GM10248 (cell line): ENCODE data around the gene MYH14.
"Not testable (repeated sequence)": the region's sequence is repeated elsewhere in the genome, so short reads cannot be mapped to it uniquely, and the experiment has no call there.

ENCODE experiments used
- CTCF ChIA-PET: fragments of 300-600 bp; sonication (Branson Sonifier 250); formaldehyde crosslinking; extraction: SDS; loops from one replicate; lab custom pipeline; 2021; ENCODE audit warnings: antibody characterized with exemption; lab: Yijun Ruan, JAX
- POLR2A ChIA-PET: fragments of 350-650 bp; sonication (Branson Sonifier 250); formaldehyde crosslinking; extraction: SDS; loops from one replicate; lab custom pipeline; 2020; ENCODE audit warnings: antibody characterized with exemption; lab: Yijun Ruan, JAX
- DNase-seq: peaks from one replicate; pipeline ENCODE4 v3.0.0; 2012; ENCODE audit errors: extremely low spot score
- TF ChIP-seq, protein P1 (sequence below): IDR thresholded peaks from 2 replicates; pipeline ENCODE4 v1.5.1; 2012; ENCODE audit warnings: mild to moderate bottlenecking, low read depth; ENCODE audit errors: extremely low read depth, missing control alignments, control extremely low read depth

MYH14 gene

DNA sequence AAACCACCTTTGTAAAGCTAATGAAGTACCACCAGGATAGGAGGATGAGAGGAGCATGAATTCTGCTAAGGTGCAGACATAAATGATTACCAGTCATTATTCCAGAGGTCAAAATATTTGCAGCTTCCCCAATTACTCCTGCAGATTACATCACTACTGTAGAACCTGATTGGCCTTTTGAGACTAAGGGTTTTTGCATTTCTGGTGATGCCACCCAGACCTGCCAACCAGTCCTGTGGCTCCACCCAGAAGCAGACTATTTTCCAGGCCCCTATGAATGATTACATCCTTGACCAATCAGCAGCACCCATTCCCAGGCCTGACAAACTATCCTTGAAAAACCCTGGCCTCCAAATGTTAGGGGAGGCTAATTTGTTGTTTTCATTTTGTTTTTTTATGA is 136.9 kb downstream of the MYH14 start:
- ChIA-PET POLR2A (interaction anchor here (1.1 to 1.7 kb wide), 2 partner anchors 11 to 24 kb away, joined by 3 to 6 read pairs; partner anchors contain the start of gene KCNC3), CTCF (interaction anchor here (1.4 to 3.8 kb wide), 6 partner anchors 7 to 120 kb away, joined by 3 to 25 read pairs (median 6); partner anchors contain the start of gene KCNC3)
- TF ChIP-seq, protein P1, sequence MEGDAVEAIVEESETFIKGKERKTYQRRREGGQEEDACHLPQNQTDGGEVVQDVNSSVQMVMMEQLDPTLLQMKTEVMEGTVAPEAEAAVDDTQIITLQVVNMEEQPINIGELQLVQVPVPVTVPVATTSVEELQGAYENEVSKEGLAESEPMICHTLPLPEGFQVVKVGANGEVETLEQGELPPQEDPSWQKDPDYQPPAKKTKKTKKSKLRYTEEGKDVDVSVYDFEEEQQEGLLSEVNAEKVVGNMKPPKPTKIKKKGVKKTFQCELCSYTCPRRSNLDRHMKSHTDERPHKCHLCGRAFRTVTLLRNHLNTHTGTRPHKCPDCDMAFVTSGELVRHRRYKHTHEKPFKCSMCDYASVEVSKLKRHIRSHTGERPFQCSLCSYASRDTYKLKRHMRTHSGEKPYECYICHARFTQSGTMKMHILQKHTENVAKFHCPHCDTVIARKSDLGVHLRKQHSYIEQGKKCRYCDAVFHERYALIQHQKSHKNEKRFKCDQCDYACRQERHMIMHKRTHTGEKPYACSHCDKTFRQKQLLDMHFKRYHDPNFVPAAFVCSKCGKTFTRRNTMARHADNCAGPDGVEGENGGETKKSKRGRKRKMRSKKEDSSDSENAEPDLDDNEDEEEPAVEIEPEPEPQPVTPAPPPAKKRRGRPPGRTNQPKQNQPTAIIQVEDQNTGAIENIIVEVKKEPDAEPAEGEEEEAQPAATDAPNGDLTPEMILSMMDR, result no peak
- DNase-seq, result no peak

DNA sequence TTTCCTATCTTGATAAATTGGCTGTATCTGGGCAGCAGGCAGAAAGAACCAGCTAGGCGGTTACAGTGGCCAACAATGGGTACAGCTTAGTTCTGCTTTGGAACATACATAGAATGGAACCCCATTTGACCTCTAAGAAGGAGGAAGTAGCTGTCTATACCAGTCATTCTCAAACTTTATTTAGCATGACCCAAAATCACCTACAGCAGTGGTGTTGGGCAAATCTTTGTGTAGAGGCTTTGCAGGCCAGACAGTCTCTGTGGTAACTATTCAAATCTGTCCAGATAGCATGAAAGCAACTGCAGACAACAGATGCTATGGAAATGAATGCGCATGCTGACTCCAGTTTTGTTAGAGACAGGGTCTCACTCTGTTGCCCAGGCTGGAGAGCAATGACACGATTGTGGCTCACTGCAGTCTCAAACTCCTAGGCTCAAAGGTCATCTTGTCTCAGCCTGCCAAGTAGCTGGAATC is 137.7 kb downstream of the MYH14 start:
- TF ChIP-seq, protein P1, result no peak
- peak; percentile 58 for DNase-seq
- ChIA-PET POLR2A (interaction anchor here (0.7 to 2.8 kb wide), 4 partner anchors 8 to 25 kb away, joined by 3 to 17 read pairs (median 4); partner anchors contain the start of gene KCNC3), CTCF (interaction anchor here (0.8 to 3.8 kb wide), 7 partner anchors 8 to 119 kb away, joined by 3 to 25 read pairs (median 4); partner anchors contain the start of gene KCNC3)

- peak; percentile 67 for DNase-seq
- ChIA-PET POLR2A (interaction anchor here (0.9 kb wide), 1 partner anchor 16 kb away, joined by 4 read pairs; the partner anchor contains the start of gene KCNC3), CTCF (interaction anchor here (1.0 to 1.2 kb wide), 3 partner anchors 11 to 15 kb away, joined by 3 to 6 read pairs (median 6); partner anchors contain the start of gene KCNC3)
- TF ChIP-seq, protein P1, result no peak
Observed at GRCh38 chr19:50344661-50345318, 141.4 kb downstream of the MYH14 start.

GRCh38 chr19:50347089-50347581 is 143.7 kb downstream of the MYH14 start:
- DNase-seq, POLR2A ChIA-PET: not testable (repeated sequence)
- CTCF ChIA-PET, result interaction anchor here (0.9 to 2.9 kb wide), 5 partner anchors 8 to 191 kb away, joined by 4 to 22 read pairs (median 6); partner anchors contain the start of gene KCNC3

GRCh38 chr19:50349277-50350057 is 146.0 kb downstream of the MYH14 start:
- ChIA-PET CTCF (interaction anchor here (1.2 to 4.3 kb wide), 4 partner anchors 16 to 111 kb away, joined by 4 to 19 read pairs (median 5); partner anchors contain the start of gene KCNC3), POLR2A (no interaction called here)
- DNase-seq, result no peak
- TF ChIP-seq, protein P1, result no peak

- no peak for DNase-seq
- POLR2A ChIA-PET, result interaction anchor here (0.6 kb wide), 1 partner anchor 533 kb away, joined by 3 read pairs; no protein-coding TSS in a partner anchor
- TF ChIP-seq, protein P1, result no peak
- CTCF ChIA-PET, result interaction anchor here (1.2 to 4.3 kb wide), 5 partner anchors 13 to 204 kb away, joined by 4 to 19 read pairs (median 6); partner anchors contain the start of genes NAPSA and NR1H2
Observed at GRCh38 chr19:50352242-50352641, 148.8 kb downstream of the MYH14 start.

- DNase-seq, POLR2A ChIA-PET: not testable (repeated sequence)
- CTCF ChIA-PET, result interaction anchor here (1.4 to 4.3 kb wide), 2 partner anchors 18 to 107 kb away, joined by 3 to 19 read pairs; no protein-coding TSS in a partner anchor
Observed at GRCh38 chr19:50353487-50353880, 150.1 kb downstream of the MYH14 start.
